ENCODE results near the gene ERCC1.

GRCh38 chr19:45358213-45358792, 65.4 kb downstream of the ERCC1 start:
- TF ChIP-seq EZH2 (IDR thresholded peaks at IDR 0.05): no peak
- no peak for TF ChIP-seq POLR2AphosphoS5 (IDR thresholded peaks at IDR 0.05; ENCODE audit: borderline replicate concordance, low read depth, low read length)
- no peak for TF ChIP-seq FOXP2 (optimal IDR thresholded peaks at IDR 0.05; ENCODE audit: control extremely low read depth, extremely low read length, insufficient read depth)

Data from SK-N-MC (cell line).